ENCODE data around the gene THSD7A. TPM values are rescaled to one million over a fixed set of nuclear protein-coding genes. Genes with fewer than 3 reads are reported as not detected.

Gene THSD7A
- total and polyA plus RNA-seq, 2 of the 8 experiments (the other 6 are each of a cell fraction or from before 2014, with no cell fraction given) = 0.44 to 1.2 TPM

- Histone ChIP-seq H3K23me2 (ENCODE audit: low read depth, low read length) (no peaks in the 10 kb centered on the region), H3K56ac (replicated peaks; ENCODE audit: insufficient read length, low read depth, low read length) (no peak overlapping the region), H2BK5ac (ENCODE audit: low read depth, low read length) (no peak overlapping the region), H3K36me3 (ENCODE audit: control insufficient read depth in 2 of 4, insufficient read depth in 4 of 4, low read length in 3 of 4) (no peaks in the 10 kb centered on the region), H3K79me1 (ENCODE audit: low read depth, low read length) (no peaks in the 10 kb centered on the region), H3K79me2 (ENCODE audit: control insufficient read depth in 1 of 2, insufficient read depth in 2 of 2, low read length in 2 of 2) (no peaks in the 10 kb centered on the region), H3K27me3 (replicated peaks in 1 of 4; ENCODE audit: control insufficient read depth in 3 of 4, extremely low read depth in 1 of 4, insufficient read depth in 3 of 4, low read length in 3 of 4) (no peaks in the 10 kb centered on the region), H4K5ac (ENCODE audit: insufficient read length, low read depth, low read length) (no peak overlapping the region), H3K4me2 (ENCODE audit: insufficient read depth in 1 of 2, low read depth in 2 of 2, low read length in 2 of 2) (no peak overlapping the region), H3K4ac (replicated peaks; ENCODE audit: insufficient read length, low read depth, low read length) (no peak overlapping the region), H3K4me3 (ENCODE audit: extremely low read depth in 1 of 4, insufficient read depth in 2 of 4, low read depth in 3 of 4, low read length in 4 of 4) (no peak overlapping the region), H2BK120ac (replicated peaks; ENCODE audit: low read depth, low read length) (no peak overlapping the region), H3K23ac (ENCODE audit: insufficient read length) (no peak overlapping the region), H3K4me1 (replicated peaks in 1 of 4; ENCODE audit: control insufficient read depth in 3 of 4, insufficient read depth in 4 of 4, low read length in 3 of 4) (no peaks in the 10 kb centered on the region), H2AK5ac (ENCODE audit: low read depth, low read length) (no peak overlapping the region), H3K9me3 (ENCODE audit: insufficient read depth in 2 of 2, low read depth in 1 of 2, low read length in 1 of 2) (no peaks in the 10 kb centered on the region), H3K9ac (replicated peaks in 1 of 4; ENCODE audit: extremely low read depth in 1 of 4, low read depth in 3 of 4, low read length in 3 of 4) (no peak overlapping the region), H2BK12ac (ENCODE audit: low read depth, low read length) (no peak overlapping the region), H3K14ac (ENCODE audit: insufficient read length) (no peak overlapping the region), H4K8ac (ENCODE audit: extremely low read depth, insufficient read depth, low read length) (no peak overlapping the region), H4K20me1 (replicated peaks in 1 of 2; ENCODE audit: control insufficient read depth in 1 of 2, insufficient read depth in 2 of 2, low read length in 2 of 2) (no peaks in the 10 kb centered on the region), H2BK20ac (ENCODE audit: low read length) (no peak overlapping the region), H3K18ac (ENCODE audit: extremely low read depth, low read length) (no peak overlapping the region), H4K91ac (replicated peaks; ENCODE audit: insufficient read length, low read length) (no peak overlapping the region), H2AFZ (ENCODE audit: low read length) (no peak overlapping the region), H3K27ac (ENCODE audit: low read depth, low read length) (no peak overlapping the region), H2BK15ac (ENCODE audit: low read length) (no peak overlapping the region)
- DNase-seq (ENCODE audit: low read depth in 1 of 2, low spot score in 2 of 2) (no peak), FAIRE-seq (no peak)
- ChIA-PET POLR2A (ENCODE audit: partially characterized antibody) (no interaction called here), CTCF (ENCODE audit: partially characterized antibody) (interaction anchor here (2.5 kb wide), 1 partner anchor 8 kb away, joined by 6 read pairs; no protein-coding TSS in a partner anchor)
- WGBS, 2 experiments (ENCODE audit: extremely low coverage in 1 of 2, insufficient coverage in 1 of 2, insufficient read length in 1 of 2, insufficient replicate concordance in 2 of 2, low coverage in 1 of 2, low lambda C conversion rate in 2 of 2, missing lambda C conversion rate in 1 of 2) = 89% methylated on average over 3 of the region's 3 CpGs; no CpG with 5 or more reads in 1 of the 2 experiments
Measured at GRCh38 chr7:11374629-11375028, 457.4 kb downstream of the THSD7A start.

Measured in H1 (cell line).